Neural progenitor cell (in vitro differentiated cells): Measurements from ENCODE around the gene CTDSP2.

Experiments
- EZH2 ChIP-seq: fragments of 200-600 bp; sonication (generic); IDR thresholded peaks from 2 replicates; pipeline ENCODE4 v1.6.1; 2017; ENCODE audit warnings: antibody characterized with exemption, mild to moderate bottlenecking, moderate library complexity
- EZH2phosphoT487 ChIP-seq: fragments of 200-600 bp; sonication (generic); IDR thresholded peaks from 2 replicates; pipeline ENCODE4 v1.6.1; 2017; ENCODE audit warnings: antibody characterized with exemption
- TF ChIP-seq, protein P1 (sequence below): fragments of 200-600 bp; sonication (generic); IDR thresholded peaks from 2 replicates; pipeline ENCODE4 v1.5.1; 2017; ENCODE audit warnings: antibody characterized with exemption, mild to moderate bottlenecking

DNA sequence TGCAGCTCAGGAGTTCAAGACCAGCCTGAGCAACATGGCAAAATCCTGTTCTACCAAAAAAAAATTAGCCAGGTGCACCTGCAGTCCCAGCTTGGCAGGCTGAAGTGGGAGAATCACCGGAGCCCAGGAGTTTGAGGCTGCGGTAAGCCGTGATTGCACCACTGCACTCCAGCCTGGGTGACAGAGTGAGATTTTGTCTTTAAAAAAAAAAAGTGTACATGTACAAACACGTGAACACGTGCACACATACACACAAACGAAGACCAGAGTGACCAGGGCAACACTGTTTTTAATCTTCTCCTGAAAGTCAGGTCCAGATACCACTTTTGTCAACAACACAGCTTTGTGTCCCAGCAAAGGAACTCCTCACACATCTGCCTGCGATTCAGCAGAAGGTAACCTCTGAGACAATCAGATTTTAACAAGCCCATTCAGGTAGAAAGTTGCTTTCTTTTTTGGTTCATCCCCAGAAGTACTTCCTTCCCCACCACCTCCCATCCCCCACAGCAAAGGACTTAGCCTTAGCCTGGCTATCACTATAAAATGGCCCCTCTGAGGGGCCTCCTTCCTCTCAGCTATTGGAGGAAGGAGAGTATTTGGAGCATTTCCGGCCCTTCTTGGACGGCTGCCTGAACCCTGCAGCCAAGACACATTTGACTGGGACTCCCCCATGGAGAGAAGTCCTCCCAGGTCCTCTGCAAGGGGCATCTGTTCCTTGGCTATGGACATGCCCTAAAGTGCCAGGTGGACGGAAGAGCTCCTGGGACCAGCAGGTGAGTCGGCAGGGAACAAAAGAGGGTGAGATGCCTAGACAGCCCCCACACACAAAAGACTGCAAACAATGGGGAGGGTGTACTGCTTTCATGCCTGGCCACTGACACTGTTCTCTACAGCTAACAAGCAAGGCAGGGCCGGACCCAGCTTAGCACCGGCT lies 9.8 kb downstream of the CTDSP2 start:
- TF ChIP-seq, protein P1, sequence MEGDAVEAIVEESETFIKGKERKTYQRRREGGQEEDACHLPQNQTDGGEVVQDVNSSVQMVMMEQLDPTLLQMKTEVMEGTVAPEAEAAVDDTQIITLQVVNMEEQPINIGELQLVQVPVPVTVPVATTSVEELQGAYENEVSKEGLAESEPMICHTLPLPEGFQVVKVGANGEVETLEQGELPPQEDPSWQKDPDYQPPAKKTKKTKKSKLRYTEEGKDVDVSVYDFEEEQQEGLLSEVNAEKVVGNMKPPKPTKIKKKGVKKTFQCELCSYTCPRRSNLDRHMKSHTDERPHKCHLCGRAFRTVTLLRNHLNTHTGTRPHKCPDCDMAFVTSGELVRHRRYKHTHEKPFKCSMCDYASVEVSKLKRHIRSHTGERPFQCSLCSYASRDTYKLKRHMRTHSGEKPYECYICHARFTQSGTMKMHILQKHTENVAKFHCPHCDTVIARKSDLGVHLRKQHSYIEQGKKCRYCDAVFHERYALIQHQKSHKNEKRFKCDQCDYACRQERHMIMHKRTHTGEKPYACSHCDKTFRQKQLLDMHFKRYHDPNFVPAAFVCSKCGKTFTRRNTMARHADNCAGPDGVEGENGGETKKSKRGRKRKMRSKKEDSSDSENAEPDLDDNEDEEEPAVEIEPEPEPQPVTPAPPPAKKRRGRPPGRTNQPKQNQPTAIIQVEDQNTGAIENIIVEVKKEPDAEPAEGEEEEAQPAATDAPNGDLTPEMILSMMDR = no peak
- TF ChIP-seq EZH2 (no peak), EZH2phosphoT487 (no peak)
